Peyer's patch (tissue), 4 donors: ENCODE data around the gene TNFRSF18.

ENCODE experiments used
- CTCF ChIP-seq, 6 experiments: fragments of 450-650 bp in 4 of 6; fragments of 200-600 bp in 2 of 6; sonication (generic) in 1 of 6; IDR thresholded peaks; one replicate each; pipeline ENCODE4 v1.5.1; 2017 to 2019; ENCODE audit warnings: antibody characterized with exemption in 6 of 6, mild to moderate bottlenecking in 3 of 6, moderate library complexity in 1 of 6
- POLR2A ChIP-seq, 2 donors: fragments of 450-650 bp; IDR thresholded peaks; one replicate each; pipeline ENCODE4 v1.5.1; 2017; ENCODE audit warnings: antibody characterized with exemption in 2 of 2, mild to moderate bottlenecking in 2 of 2, moderate library complexity in 2 of 2

GRCh38 chr1:1245178-1245816 lies 38.9 kb upstream of the TNFRSF18 start:
- TF ChIP-seq CTCF (IDR thresholded peaks at IDR 0.05), result no peak
- no peak for TF ChIP-seq POLR2A (IDR thresholded peaks at IDR 0.05)
